Measurements from ENCODE around the gene ZEB2. TPM values are rescaled to one million over a fixed set of nuclear protein-coding genes. Genes with fewer than 3 reads are reported as not detected.
A peak's percentile ranks its signal among the peaks of the same experiment; 100 is the strongest.

Gene ZEB2
- polyA plus RNA-seq, 1 donor from 2014 or later = 51.5 TPM

DNA sequence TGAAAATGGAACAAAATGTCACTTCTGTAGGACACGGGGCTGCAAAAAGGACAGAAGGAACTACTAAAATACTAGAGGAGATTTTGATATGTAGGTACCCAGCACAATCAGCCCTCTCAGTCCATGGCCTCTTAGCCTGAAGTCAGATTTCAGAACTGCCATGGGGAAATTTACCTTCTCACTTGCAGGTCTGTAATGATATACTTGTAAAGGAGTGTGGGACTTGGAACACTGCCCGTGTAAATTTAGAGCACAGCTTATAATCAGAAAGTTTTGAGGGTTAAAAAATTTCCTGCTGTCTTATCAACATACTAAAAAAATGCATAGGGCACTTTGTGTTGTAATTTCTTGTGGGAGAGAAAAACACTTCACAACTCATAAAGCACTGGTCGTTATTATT, 60.6 kb downstream of the ZEB2 start:
- Mint-ChIP-seq H3K36me3 (no peaks in the 10 kb centered on the region), H3K27ac (peak overlapping the region; percentile 10 to 21 (median 16)), H3K9me3 (no peaks in the 10 kb centered on the region), H3K4me3 (peak overlapping the region in 1 of 4 donors; percentile 53), H3K4me1 (peaks cover 43 to 71% (median 64%) of the 10 kb centered on the region in 3 donors), H3K27me3 (no peaks in the 10 kb centered on the region)

DNA sequence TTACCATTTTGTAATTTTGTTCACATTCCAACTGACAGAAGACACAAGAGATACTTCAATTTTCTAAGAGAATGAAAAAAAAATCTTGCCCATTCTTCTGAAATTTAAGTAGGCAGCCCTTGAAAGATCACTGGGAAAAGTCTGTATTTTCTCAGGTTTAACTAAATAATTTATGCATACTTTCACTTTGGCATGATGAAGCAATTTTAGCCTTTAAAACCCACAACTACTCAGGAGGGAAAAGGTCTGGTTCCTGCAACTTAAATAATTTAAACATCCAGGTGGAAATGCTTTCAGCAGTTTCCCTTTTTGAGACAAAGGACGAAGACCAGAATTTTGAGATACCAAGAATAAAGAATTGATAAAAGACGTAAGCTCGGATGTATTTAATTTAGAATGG, 61.4 kb downstream of the ZEB2 start:
- peak overlapping the region in 1 of 3 donors; percentile 63 for H3K27ac Mint-ChIP-seq
- H3K4me1 Mint-ChIP-seq = peaks cover 43 to 75% (median 67%) of the 10 kb centered on the region in 3 donors
- H3K4me3 Mint-ChIP-seq = no peak overlapping the region
- H3K36me3 Mint-ChIP-seq = no peaks in the 10 kb centered on the region
- no peaks in the 10 kb centered on the region for H3K9me3 Mint-ChIP-seq
- H3K27me3 Mint-ChIP-seq = no peaks in the 10 kb centered on the region

DNA sequence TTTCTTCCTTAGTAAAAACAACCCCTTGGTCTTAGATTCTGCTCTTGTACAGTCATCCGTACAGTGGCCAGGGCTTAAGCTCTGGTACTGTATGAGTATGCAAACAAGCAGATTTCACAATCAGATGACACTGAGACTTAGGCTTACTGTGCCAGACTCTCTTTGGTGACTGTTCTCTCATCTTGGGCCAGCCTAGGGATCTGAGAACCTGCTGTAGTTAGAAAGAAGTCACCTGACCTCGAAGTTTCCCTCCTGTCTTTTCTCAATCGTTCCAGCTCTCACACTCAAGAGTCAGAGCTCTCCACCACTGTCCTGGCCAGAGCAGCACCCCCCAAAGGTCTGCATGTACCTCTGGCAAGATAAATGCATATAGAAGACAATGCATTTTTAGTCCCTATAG, 63.2 kb downstream of the ZEB2 start:
- no peaks in the 10 kb centered on the region for H3K36me3 Mint-ChIP-seq
- H3K27ac Mint-ChIP-seq = peak overlapping the region in 2 of 3 donors; percentile 25 to 40
- no peaks in the 10 kb centered on the region for H3K9me3 Mint-ChIP-seq
- peaks cover 45 to 79% (median 68%) of the 10 kb centered on the region in 3 donors for H3K4me1 Mint-ChIP-seq
- H3K4me3 Mint-ChIP-seq = peak overlapping the region in 1 of 4 donors; percentile 71
- H3K27me3 Mint-ChIP-seq = no peaks in the 10 kb centered on the region

- Mint-ChIP-seq H3K36me3 (no peaks in the 10 kb centered on the region), H3K27ac (peak overlapping the region in 2 of 3 donors; percentile 11 to 57), H3K4me3 (no peak overlapping the region), H3K27me3 (no peaks in the 10 kb centered on the region), H3K9me3 (no peaks in the 10 kb centered on the region), H3K4me1 (peaks cover 45 to 75% (median 61%) of the 10 kb centered on the region in 3 donors)
Measured at GRCh38 chr2:144455987-144456386, 63.9 kb downstream of the ZEB2 start.

- Mint-ChIP-seq H3K27me3 (no peaks in the 10 kb centered on the region), H3K4me3 (peak overlapping the region in 3 of 4 donors; percentile 5 to 74 (median 23)), H3K4me1 (peaks cover 41 to 74% (median 56%) of the 10 kb centered on the region in 3 donors), H3K36me3 (no peaks in the 10 kb centered on the region), H3K27ac (peak overlapping the region; percentile 9 to 89 (median 71)), H3K9me3 (no peaks in the 10 kb centered on the region)
Measured at GRCh38 chr2:144454466-144455287, 65.2 kb downstream of the ZEB2 start.

- peaks cover 42 to 74% (median 56%) of the 10 kb centered on the region in 3 donors for H3K4me1 Mint-ChIP-seq
- H3K27me3 Mint-ChIP-seq = no peaks in the 10 kb centered on the region
- H3K36me3 Mint-ChIP-seq = no peaks in the 10 kb centered on the region
- H3K4me3 Mint-ChIP-seq = no peak overlapping the region
- H3K27ac Mint-ChIP-seq = peak overlapping the region in 1 of 3 donors; percentile 41
- no peaks in the 10 kb centered on the region for H3K9me3 Mint-ChIP-seq
Measured at GRCh38 chr2:144453486-144454158, 66.3 kb downstream of the ZEB2 start.

DNA sequence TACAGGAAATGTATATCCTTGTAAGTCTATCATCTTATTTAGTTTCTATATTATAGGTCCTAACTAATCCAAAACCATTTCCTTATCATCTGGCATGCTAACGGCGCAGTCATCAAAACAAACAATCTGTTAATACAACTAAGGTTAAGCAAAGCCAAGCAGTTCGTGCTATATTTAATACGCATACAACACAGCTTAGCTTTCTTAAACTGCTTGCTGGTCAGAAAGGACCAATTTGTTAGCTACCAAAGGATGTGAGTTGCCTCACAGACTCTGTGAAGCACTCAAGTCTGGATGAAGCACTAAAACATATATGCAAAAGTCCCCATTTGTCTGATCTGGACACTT, 67.0 kb downstream of the ZEB2 start:
- H3K27me3 Mint-ChIP-seq = no peaks in the 10 kb centered on the region
- H3K27ac Mint-ChIP-seq = peak overlapping the region in 1 of 3 donors; percentile 26
- peaks cover 41 to 76% (median 59%) of the 10 kb centered on the region in 3 donors for H3K4me1 Mint-ChIP-seq
- no peaks in the 10 kb centered on the region for H3K9me3 Mint-ChIP-seq
- H3K4me3 Mint-ChIP-seq = no peak overlapping the region
- H3K36me3 Mint-ChIP-seq = no peaks in the 10 kb centered on the region

DNA sequence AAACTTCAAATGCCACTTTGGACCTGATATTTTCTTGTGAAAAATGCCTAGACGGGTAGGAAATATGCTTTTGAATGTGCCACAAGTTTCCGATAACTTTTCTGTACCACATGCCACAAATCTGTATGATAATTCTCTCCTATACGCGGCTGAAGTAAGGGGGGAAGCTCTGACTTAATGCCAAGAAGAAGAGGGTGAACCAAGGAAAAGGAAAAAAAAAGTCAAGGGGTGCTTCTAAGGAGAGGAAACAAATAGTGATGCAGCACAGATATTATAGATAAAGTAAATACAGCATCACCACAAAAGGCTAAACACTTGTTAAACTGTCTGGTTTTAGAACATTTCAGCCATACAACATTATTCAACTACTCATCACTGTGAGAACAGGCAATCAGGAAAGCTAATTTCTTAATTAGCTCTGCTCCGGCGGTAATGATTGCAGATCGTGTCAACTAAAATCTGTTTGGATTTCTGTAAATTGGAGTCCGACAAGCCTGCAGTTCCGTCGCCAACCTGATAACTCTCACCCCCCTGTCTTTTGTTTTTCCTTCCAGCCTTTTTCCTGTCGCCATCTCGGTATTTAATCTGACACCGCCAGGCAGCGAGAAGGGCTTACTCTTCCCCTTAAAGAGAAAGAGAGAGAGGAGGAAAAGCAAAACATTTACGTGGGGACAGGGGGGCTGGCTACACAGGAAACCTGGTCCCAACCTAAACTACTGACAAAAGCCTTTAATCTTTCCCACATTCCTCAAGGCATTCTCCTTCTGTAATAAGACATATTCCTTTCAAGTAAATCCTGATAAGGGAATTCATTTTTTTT, 67.5 kb downstream of the ZEB2 start:
- Mint-ChIP-seq H3K27me3 (no peaks in the 10 kb centered on the region), H3K9me3 (no peaks in the 10 kb centered on the region), H3K27ac (peak overlapping the region in 2 of 3 donors; percentile 26 to 34), H3K4me1 (peaks cover 41 to 73% (median 57%) of the 10 kb centered on the region in 3 donors), H3K4me3 (no peak overlapping the region), H3K36me3 (no peaks in the 10 kb centered on the region)

- no peak overlapping the region for H3K4me3 Mint-ChIP-seq
- H3K36me3 Mint-ChIP-seq = peaks cover 2% of the 10 kb centered on the region
- peaks cover 37 to 70% (median 53%) of the 10 kb centered on the region in 3 donors for H3K4me1 Mint-ChIP-seq
- no peaks in the 10 kb centered on the region for H3K9me3 Mint-ChIP-seq
- H3K27me3 Mint-ChIP-seq = no peaks in the 10 kb centered on the region
- no peak overlapping the region for H3K27ac Mint-ChIP-seq
Measured at GRCh38 chr2:144451443-144451842, 68.5 kb downstream of the ZEB2 start.

DNA sequence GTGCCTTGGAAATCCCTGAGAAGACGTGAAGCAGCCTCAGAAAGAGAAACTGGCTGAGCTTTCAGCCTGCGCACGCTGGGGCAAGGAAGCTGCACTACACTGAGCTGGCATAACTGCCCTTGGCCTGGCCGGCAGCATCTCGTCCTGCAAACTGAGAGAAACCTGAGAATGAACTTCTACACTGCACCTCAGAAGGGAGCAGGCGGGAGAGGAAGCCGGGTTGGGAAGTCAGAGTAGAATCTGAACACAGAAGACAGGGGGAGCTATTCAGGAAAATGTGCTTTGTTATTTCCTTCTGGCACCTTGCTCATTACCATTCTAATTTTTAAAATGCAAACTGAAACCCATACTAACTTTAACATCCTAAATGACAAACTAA, 70.9 kb downstream of the ZEB2 start:
- Mint-ChIP-seq H3K27me3 (no peaks in the 10 kb centered on the region), H3K36me3 (peaks cover 2% of the 10 kb centered on the region), H3K4me3 (peak overlapping the region; percentile 23 to 89 (median 80)), H3K4me1 (peaks cover 30 to 56% (median 49%) of the 10 kb centered on the region in 3 donors), H3K27ac (peak overlapping the region; percentile 8 to 80 (median 28)), H3K9me3 (no peaks in the 10 kb centered on the region)

GRCh38 chr2:144448389-144449027, 71.4 kb downstream of the ZEB2 start:
- Mint-ChIP-seq H3K4me3 (peak overlapping the region; percentile 23 to 89 (median 80)), H3K9me3 (no peaks in the 10 kb centered on the region), H3K4me1 (peaks cover 30 to 59% (median 52%) of the 10 kb centered on the region in 3 donors), H3K27me3 (no peaks in the 10 kb centered on the region), H3K36me3 (peaks cover 2% of the 10 kb centered on the region), H3K27ac (peak overlapping the region; percentile 8 to 80 (median 28))

- Mint-ChIP-seq H3K36me3 (peaks cover 2% of the 10 kb centered on the region), H3K4me1 (peaks cover 28 to 53% (median 50%) of the 10 kb centered on the region in 3 donors), H3K27ac (peak overlapping the region in 2 of 3 donors; percentile 28 to 61), H3K27me3 (no peaks in the 10 kb centered on the region), H3K9me3 (no peaks in the 10 kb centered on the region), H3K4me3 (no peak overlapping the region)
Measured at GRCh38 chr2:144447535-144447934, 72.4 kb downstream of the ZEB2 start.

DNA sequence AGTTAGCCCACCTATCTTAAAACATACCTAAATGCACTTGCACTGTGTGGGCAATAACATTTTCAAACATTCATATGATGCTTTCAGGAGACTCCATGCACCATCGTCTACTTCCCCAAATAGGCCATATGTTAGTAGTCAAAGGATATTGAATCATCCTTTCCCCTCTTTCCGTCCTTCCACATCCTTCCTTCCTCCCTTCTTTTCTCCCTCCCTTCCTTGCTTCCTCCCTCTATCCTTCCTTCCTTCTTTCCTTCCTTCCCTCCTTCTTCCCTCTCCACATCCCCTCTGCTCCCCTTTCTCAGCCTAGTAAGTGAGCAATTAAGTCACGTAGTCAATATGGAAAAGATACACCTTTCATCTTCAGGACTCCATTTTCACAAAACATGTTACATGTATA, 73.8 kb downstream of the ZEB2 start:
- H3K9me3 Mint-ChIP-seq = no peaks in the 10 kb centered on the region
- peak overlapping the region in 1 of 3 donors; percentile 5 for H3K27ac Mint-ChIP-seq
- H3K36me3 Mint-ChIP-seq = peaks cover 2% of the 10 kb centered on the region
- peaks cover 36 to 56% (median 55%) of the 10 kb centered on the region in 3 donors for H3K4me1 Mint-ChIP-seq
- no peak overlapping the region for H3K4me3 Mint-ChIP-seq
- H3K27me3 Mint-ChIP-seq = no peaks in the 10 kb centered on the region

DNA sequence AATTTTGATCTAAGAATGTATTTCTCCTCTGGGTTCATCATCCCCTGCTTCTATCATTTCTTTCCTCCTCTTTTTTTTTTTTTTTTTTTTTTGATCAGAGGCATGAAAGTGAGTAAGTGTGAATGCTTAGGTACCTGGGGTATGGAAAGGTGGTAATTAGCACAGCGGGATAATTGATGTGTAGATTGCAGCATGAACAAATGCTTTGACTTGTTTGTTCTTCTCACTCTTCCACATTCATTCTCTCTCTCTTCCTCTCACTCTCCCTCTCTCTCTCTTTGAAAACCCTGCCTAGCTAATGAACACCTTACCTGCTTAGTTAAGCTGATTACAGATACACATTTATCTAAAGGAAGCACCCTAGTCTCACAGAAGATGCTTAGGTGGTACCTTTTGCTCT, 74.7 kb downstream of the ZEB2 start:
- Mint-ChIP-seq H3K9me3 (no peaks in the 10 kb centered on the region), H3K36me3 (peaks cover 2% of the 10 kb centered on the region), H3K4me1 (peaks cover 42 to 59% (median 58%) of the 10 kb centered on the region in 3 donors), H3K27me3 (no peaks in the 10 kb centered on the region), H3K4me3 (no peak overlapping the region), H3K27ac (no peak overlapping the region)
